ENCODE measurements around the gene EVA1B.

The EVA1B gene

DNA sequence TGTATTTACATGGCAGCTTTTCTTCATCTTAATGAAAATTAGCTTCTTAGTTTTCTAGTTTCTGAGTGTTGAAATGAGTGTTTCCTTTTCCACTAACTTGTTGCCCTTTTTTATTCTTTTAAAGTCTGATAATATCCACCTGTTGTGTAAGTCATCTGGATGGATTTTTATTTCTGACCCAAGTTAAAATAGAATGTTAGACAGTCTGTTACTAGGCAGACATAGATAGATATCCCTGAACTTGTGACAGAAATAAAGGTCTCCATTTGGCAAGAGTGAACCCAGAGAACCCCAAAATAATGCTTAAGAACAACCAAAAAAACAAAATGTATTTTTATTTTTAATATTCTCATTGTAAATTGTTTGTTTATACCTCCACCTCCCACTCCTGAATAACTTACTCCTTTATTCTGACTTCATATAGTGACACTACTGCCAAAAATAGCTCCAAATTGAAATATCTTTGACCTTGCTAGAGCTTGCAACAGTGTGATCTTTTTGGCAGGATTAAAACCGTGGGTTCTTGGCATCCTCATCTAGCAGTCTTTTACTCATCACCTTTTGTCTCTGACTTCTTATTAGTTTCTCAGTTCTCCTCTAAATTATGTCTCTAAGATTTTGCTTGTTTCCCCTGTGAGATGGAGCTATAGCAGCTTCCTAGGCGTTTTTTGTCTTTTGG lies 44.2 kb downstream of the EVA1B start:
- no peak for DNase-seq (ENCODE audit: low read depth)

DNA sequence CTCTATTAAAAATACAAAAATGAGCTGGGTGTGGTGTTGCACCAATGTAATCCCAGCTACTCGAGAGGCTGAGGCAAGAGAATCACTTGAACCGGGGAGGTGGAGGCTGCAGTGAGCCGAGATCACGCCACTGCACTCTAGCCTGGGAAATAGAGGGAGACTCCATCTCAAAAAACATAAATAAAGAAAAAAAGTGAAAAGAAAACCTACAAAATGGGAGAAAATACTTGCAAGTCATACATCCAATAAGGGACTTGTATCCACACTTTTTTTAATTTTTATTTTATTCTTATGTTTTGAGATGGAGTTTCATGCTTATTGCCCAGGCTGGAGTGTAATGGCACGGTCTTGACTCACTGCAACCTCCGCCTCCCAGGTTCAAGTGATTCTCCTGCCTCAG lies 46.8 kb downstream of the EVA1B start:
- no peak for DNase-seq (ENCODE audit: low read depth)

DNA sequence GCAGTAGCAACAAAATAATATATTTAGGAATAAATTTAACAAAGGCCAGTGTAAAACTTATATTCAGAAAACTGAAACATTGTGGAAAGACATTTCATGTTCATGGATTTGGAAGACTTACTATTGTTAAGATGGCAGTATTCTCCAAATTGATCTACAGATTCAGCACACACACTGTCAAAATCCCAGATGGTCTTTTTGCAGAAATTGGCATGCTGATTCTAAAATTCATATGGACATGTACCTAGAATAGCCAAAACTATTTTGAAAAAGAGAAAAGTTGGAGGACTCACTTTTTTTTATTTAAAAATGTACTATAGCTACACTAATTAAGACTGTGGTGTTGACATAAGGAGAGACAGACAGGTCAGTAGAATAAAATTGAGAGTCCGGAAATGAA lies 49.2 kb downstream of the EVA1B start:
- no peak for DNase-seq (ENCODE audit: low read depth)

DNA sequence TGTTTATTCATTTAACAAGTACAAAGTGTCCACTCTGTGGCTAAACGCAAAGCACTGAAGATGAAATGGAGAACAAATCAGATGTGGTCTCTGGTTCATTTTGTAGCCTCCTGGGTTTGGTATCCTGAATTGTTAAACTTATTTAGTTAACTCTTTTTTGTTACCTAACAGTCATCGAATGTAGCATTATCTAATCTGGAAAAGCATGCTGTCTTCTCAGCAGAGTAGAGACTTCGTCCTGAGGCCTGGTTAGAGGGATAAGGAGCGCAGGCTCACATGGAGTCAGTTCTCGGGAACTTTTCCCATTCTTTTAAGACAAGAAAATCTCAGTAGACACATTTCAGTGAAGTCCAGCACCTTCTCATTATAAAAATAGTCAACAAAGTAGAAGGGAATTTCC lies 50.4 kb downstream of the EVA1B start:
- DNase-seq (ENCODE audit: low read depth), result no peak

All from HS-27A (cell line).